ENCODE measurements around the gene SLC31A2.

SLC31A2 gene

GRCh38 chr9:113166039-113166438 lies 15.2 kb downstream of the SLC31A2 start:
- DNase-seq (ENCODE audit: low spot score): no peak

GRCh38 chr9:113168809-113169208 lies 18.0 kb downstream of the SLC31A2 start:
- no peak for TF ChIP-seq CTCF (IDR thresholded peaks at IDR 0.05; ENCODE audit: extremely low read depth, missing control alignments)
- DNase-seq (ENCODE audit: low spot score): no peak

More at GRCh38 chr9:113166039-113166438, 15.2 kb downstream of the SLC31A2 start:
- TF ChIP-seq CTCF (IDR thresholded peaks at IDR 0.05; ENCODE audit: extremely low read depth, missing control alignments): no peak

- no peak for TF ChIP-seq CTCF (IDR thresholded peaks at IDR 0.05; ENCODE audit: extremely low read depth, missing control alignments)
Observed at GRCh38 chr9:113173341-113173740, 22.5 kb downstream of the SLC31A2 start.

GRCh38 chr9:113176803-113177202 lies 26.0 kb downstream of the SLC31A2 start:
- TF ChIP-seq CTCF (IDR thresholded peaks at IDR 0.05; ENCODE audit: extremely low read depth, missing control alignments): no peak
- DNase-seq (ENCODE audit: low spot score): no peak

More at GRCh38 chr9:113173341-113173740, 22.5 kb downstream of the SLC31A2 start:
- DNase-seq (ENCODE audit: low spot score): no peak

- TF ChIP-seq CTCF (IDR thresholded peaks at IDR 0.05; ENCODE audit: extremely low read depth, missing control alignments): no peak
- DNase-seq (ENCODE audit: low spot score): no peak
Observed at GRCh38 chr9:113177251-113177650, 26.4 kb downstream of the SLC31A2 start.

- TF ChIP-seq CTCF (IDR thresholded peaks at IDR 0.05; ENCODE audit: extremely low read depth, missing control alignments): no peak
- DNase-seq (ENCODE audit: low spot score): no peak
Observed at GRCh38 chr9:113178087-113178486, 27.3 kb downstream of the SLC31A2 start.

- DNase-seq (ENCODE audit: low spot score): no peak
- no peak for TF ChIP-seq CTCF (IDR thresholded peaks at IDR 0.05; ENCODE audit: extremely low read depth, missing control alignments)
Observed at GRCh38 chr9:113179839-113180238, 29.0 kb downstream of the SLC31A2 start.
